OCI-LY3 (cell line): ENCODE measurements around the gene ZNF440.

Source experiments
- EZH2phosphoT487 ChIP-seq: fragments of 200-600 bp; shearing (Covaris generic); IDR thresholded peaks from 2 replicates; pipeline ENCODE4 v1.6.1; 2018; ENCODE audit warnings: antibody characterized with exemption, mixed run types, low read depth
- TF ChIP-seq, protein P1 (sequence below): fragments of 200-600, 300-600 bp; sonication (generic); IDR thresholded peaks from 2 replicates; pipeline ENCODE4 v1.5.1; 2014; ENCODE audit warnings: antibody characterized with exemption, low read length, low read depth

- TF ChIP-seq, protein P1, sequence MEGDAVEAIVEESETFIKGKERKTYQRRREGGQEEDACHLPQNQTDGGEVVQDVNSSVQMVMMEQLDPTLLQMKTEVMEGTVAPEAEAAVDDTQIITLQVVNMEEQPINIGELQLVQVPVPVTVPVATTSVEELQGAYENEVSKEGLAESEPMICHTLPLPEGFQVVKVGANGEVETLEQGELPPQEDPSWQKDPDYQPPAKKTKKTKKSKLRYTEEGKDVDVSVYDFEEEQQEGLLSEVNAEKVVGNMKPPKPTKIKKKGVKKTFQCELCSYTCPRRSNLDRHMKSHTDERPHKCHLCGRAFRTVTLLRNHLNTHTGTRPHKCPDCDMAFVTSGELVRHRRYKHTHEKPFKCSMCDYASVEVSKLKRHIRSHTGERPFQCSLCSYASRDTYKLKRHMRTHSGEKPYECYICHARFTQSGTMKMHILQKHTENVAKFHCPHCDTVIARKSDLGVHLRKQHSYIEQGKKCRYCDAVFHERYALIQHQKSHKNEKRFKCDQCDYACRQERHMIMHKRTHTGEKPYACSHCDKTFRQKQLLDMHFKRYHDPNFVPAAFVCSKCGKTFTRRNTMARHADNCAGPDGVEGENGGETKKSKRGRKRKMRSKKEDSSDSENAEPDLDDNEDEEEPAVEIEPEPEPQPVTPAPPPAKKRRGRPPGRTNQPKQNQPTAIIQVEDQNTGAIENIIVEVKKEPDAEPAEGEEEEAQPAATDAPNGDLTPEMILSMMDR = no peak
- TF ChIP-seq EZH2phosphoT487 = no peak
These were observed 407 bp upstream of the ZNF440 start for GRCh38 chr19:11813703-11814028.
